HEK293 (cell line): ENCODE data around the gene GPER1.

ENCODE experiments used
- CTCF ChIA-PET: fragments of 350-600 bp; formaldehyde crosslinking; extraction: SDS; loops from one replicate; lab custom pipeline; 2021; ENCODE audit warnings: antibody characterized with exemption; lab: Yijun Ruan, JAX
- POLR2A ChIA-PET: fragments of 300-600 bp; formaldehyde crosslinking; extraction: SDS; loops from one replicate; lab custom pipeline; 2020; ENCODE audit warnings: antibody characterized with exemption, inconsistent platforms; lab: Yijun Ruan, JAX
- H3K27ac ChIP-seq: fragments of 200-500 bp; sonication (Bioruptor generic); 2 replicates; pipeline ENCODE4 v1.5.1; 2014; ENCODE audit warnings: low read depth, low read length, control low read depth, inconsistent platforms; ENCODE audit errors: extremely low read depth
- H3K36me3 ChIP-seq, 2 experiments: fragments of 200-500 bp in 1 of 2; sonication (Bioruptor generic) in 1 of 2; 1 replicate in 1 of 2; 2 replicates in 1 of 2; pipeline ENCODE4 v1.5.1; 2014 to 2017; ENCODE audit warnings: inconsistent platforms in 2 of 2, low read length in 2 of 2; ENCODE audit not compliant: control insufficient read depth in 2 of 2, insufficient read depth in 1 of 2
- H3K4me1 ChIP-seq: fragments of 200-500 bp; sonication (Bioruptor generic); 2 replicates; pipeline ENCODE4 v1.5.1; 2014; ENCODE audit warnings: mild to moderate bottlenecking, low read length, inconsistent platforms; ENCODE audit not compliant: control insufficient read depth, insufficient read depth
- H3K4me3 ChIP-seq: 2 replicates; pipeline ENCODE4 v1.5.1; 2011; ENCODE audit warnings: low read depth, mild to moderate bottlenecking, control low read depth, low read length, moderate library complexity
- H3K9me3 ChIP-seq: fragments of 200-500 bp; sonication (Bioruptor generic); 2 replicates; pipeline ENCODE4 v1.5.1; 2014; ENCODE audit warnings: low read depth, low read length, inconsistent platforms; ENCODE audit not compliant: control insufficient read depth, insufficient read depth
- GFI1B ChIP-seq: fragments of 450-650 bp; formaldehyde crosslinking; IDR thresholded peaks from 2 replicates; pipeline ENCODE4 v1.5.1; 2016; ENCODE audit warnings: missing biosample characterization, missing genetic modification characterization
- GLIS2 ChIP-seq: fragments of 450-650 bp; formaldehyde crosslinking; IDR thresholded peaks from 2 replicates; pipeline ENCODE4 v1.5.1; 2016; ENCODE audit warnings: missing biosample characterization, missing genetic modification characterization
- MYNN ChIP-seq: fragments of 450-650 bp; formaldehyde crosslinking; IDR thresholded peaks from 2 replicates; pipeline ENCODE4 v1.5.1; 2016; ENCODE audit warnings: missing biosample characterization, missing genetic modification characterization, borderline replicate concordance
- PRDM4 ChIP-seq: fragments of 450-650 bp; formaldehyde crosslinking; IDR thresholded peaks from 2 replicates; pipeline ENCODE4 v1.5.1; 2017; ENCODE audit warnings: missing biosample characterization, missing genetic modification characterization
- REPIN1 ChIP-seq: fragments of 450-650 bp; formaldehyde crosslinking; IDR thresholded peaks from 2 replicates; pipeline ENCODE4 v1.5.1; 2017; ENCODE audit warnings: missing biosample characterization, missing genetic modification characterization, low read depth
- ZBTB10 ChIP-seq: fragments of 450-650 bp; formaldehyde crosslinking; IDR thresholded peaks from 2 replicates; pipeline ENCODE4 v1.5.1; 2016; ENCODE audit warnings: missing biosample characterization, missing genetic modification characterization
- ZFP3 ChIP-seq: fragments of 450-650 bp; formaldehyde crosslinking; IDR thresholded peaks from 2 replicates; pipeline ENCODE4 v1.5.1; 2016; ENCODE audit warnings: low read depth, missing biosample characterization, missing genetic modification characterization
- ZNF132 ChIP-seq: fragments of 450-650 bp; formaldehyde crosslinking; IDR thresholded peaks from 2 replicates; pipeline ENCODE4 v1.5.1; 2017; ENCODE audit warnings: missing biosample characterization, missing genetic modification characterization, borderline replicate concordance
- ZNF404 ChIP-seq: fragments of 450-650 bp; formaldehyde crosslinking; IDR thresholded peaks from 2 replicates; pipeline ENCODE4 v1.5.1; 2017; ENCODE audit warnings: missing biosample characterization, missing genetic modification characterization
- ZNF549 ChIP-seq: fragments of 450-650 bp; IDR thresholded peaks from 2 replicates; pipeline ENCODE4 v1.5.1; 2018; ENCODE audit warnings: missing biosample characterization, missing genetic modification characterization, mild to moderate bottlenecking, inconsistent platforms, moderate library complexity
- ZNF560 ChIP-seq: fragments of 450-650 bp; formaldehyde crosslinking; IDR thresholded peaks from 2 replicates; pipeline ENCODE4 v1.5.1; 2017; ENCODE audit warnings: missing biosample characterization, missing genetic modification characterization, borderline replicate concordance
- ZNF692 ChIP-seq: fragments of 450-650 bp; formaldehyde crosslinking; IDR thresholded peaks from 2 replicates; pipeline ENCODE4 v1.5.1; 2016; ENCODE audit warnings: missing biosample characterization, missing genetic modification characterization
- ZNF768 ChIP-seq: fragments of 450-650 bp; formaldehyde crosslinking; IDR thresholded peaks from 2 replicates; pipeline ENCODE4 v1.5.1; 2018; ENCODE audit warnings: missing biosample characterization, mild to moderate bottlenecking, missing genetic modification characterization
- ZNF785 ChIP-seq: fragments of 450-650 bp; formaldehyde crosslinking; IDR thresholded peaks from 2 replicates; pipeline ENCODE4 v1.5.1; 2016; ENCODE audit warnings: missing biosample characterization, missing genetic modification characterization
- ZNF843 ChIP-seq: fragments of 450-650 bp; formaldehyde crosslinking; IDR thresholded peaks from 2 replicates; pipeline ENCODE4 v1.5.1; 2016; ENCODE audit warnings: missing biosample characterization, missing genetic modification characterization
- TF ChIP-seq, protein P1 (sequence below): fragments of 450-650 bp; formaldehyde crosslinking; optimal IDR thresholded peaks from 2 replicates; pipeline ENCODE3; 2016; ENCODE audit warnings: missing biosample characterization, mild to moderate bottlenecking, missing genetic modification characterization

The GPER1 gene

GRCh38 chr7:1050254-1050906, 37.5 kb upstream of the GPER1 start:
- Histone ChIP-seq H3K4me1 (peaks cover 3% of the 10 kb centered on the region; the same call in 1 of the 2 replicates), H3K4me3 (no peak overlapping the region), H3K36me3 (no peaks in the 10 kb centered on the region), H3K27ac (no peak overlapping the region), H3K9me3 (no peaks in the 10 kb centered on the region)
- POLR2A ChIA-PET: no interaction called here
- TF ChIP-seq GLIS2 (tag by site-specific recombination) (no peak), PRDM4 (no peak), ZNF768 (no peak), ZFP3 (tag by site-specific recombination) (no peak)
- TF ChIP-seq, protein P1, sequence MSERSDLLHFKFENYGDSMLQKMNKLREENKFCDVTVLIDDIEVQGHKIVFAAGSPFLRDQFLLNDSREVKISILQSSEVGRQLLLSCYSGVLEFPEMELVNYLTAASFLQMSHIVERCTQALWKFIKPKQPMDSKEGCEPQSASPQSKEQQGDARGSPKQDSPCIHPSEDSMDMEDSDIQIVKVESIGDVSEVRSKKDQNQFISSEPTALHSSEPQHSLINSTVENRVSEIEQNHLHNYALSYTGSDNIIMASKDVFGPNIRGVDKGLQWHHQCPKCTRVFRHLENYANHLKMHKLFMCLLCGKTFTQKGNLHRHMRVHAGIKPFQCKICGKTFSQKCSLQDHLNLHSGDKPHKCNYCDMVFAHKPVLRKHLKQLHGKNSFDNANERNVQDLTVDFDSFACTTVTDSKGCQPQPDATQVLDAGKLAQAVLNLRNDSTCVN (tag by site-specific recombination): no peak
- CTCF ChIA-PET: interaction anchor here (2.1 kb wide), 1 partner anchor 58 kb away, joined by 7 read pairs; no protein-coding TSS in a partner anchor

DNA sequence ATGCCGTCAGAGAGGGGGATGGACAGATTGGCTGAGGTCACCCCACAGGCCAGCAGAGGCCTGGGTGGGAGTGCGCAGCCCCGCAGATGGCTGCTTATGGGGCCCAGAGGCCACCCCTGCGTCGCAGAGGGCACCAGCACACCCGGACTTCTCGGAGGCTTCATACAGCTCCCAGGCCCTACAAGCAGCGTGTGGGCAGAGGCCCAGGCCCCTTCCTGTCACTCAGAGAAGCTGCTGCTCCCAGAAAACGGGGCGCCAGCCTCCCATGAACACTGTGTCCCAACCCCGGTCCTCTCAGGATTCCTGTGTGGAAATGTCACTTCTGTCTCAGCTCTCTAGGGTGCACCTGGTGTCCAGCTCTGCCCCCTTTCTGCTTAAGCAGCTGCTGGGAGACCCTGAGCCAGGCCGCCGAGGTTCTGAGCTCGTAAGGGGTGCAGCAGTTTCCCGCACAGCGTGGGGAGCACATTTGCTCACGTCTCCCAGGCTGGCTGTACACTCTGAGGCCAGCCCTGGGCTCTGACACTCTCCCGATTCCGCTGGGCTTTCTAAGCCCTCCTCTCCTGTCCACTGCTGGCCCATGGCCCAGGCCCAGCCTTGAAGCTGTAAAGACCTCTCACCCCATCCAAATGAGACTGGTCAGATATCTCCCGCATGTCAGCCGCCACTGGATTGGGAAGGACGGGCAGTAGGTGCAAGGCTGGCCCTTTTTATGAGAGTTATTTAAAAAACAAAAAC, 36.8 kb upstream of the GPER1 start:
- H3K27ac ChIP-seq: no peak overlapping the region
- no peaks in the 10 kb centered on the region for H3K36me3 ChIP-seq
- H3K4me3 ChIP-seq: no peak overlapping the region
- ChIA-PET CTCF (interaction anchor here (0.7 to 2.1 kb wide), 2 partner anchors 58 to 101 kb away, joined by 3 to 7 read pairs; no protein-coding TSS in a partner anchor), POLR2A (no interaction called here)
- no peaks in the 10 kb centered on the region for H3K9me3 ChIP-seq
- H3K4me1 ChIP-seq: peaks cover 3% of the 10 kb centered on the region; the same call in 1 of the 2 replicates
- TF ChIP-seq GFI1B (no peak), ZNF560 (no peak), ZBTB10 (tag by site-specific recombination) (no peak), ZNF785 (tag by site-specific recombination) (no peak), ZNF692 (no peak), ZNF404 (no peak), REPIN1 (tag by site-specific recombination) (no peak), MYNN (tag by site-specific recombination) (no peak), ZNF843 (tag by site-specific recombination) (no peak), ZNF549 (tag by site-specific recombination) (no peak), ZNF132 (no peak)
